ENCODE data around the gene RBBP8NL.

The RBBP8NL gene

GRCh38 chr20:62457098-62457497, 29.8 kb upstream of the RBBP8NL start:
- no peak overlapping the region for H3K4me3 Mint-ChIP-seq
- no peaks in the 10 kb centered on the region for H3K9me3 Mint-ChIP-seq
- H3K27me3 Mint-ChIP-seq: peaks cover 6 to 75% of the 10 kb centered on the region in 2 donors
- H3K4me1 Mint-ChIP-seq (ENCODE audit: low read depth in 2 of 2): no peaks in the 10 kb centered on the region
- H3K27ac Mint-ChIP-seq: no peak overlapping the region
- ATAC-seq (replicated peaks): no peak
- H3K36me3 Mint-ChIP-seq (ENCODE audit: insufficient read depth): peaks cover 3% of the 10 kb centered on the region
- no peak for DNase-seq

- Mint-ChIP-seq H3K27ac (no peak overlapping the region), H3K36me3 (ENCODE audit: insufficient read depth) (peaks cover 3% of the 10 kb centered on the region), H3K4me1 (ENCODE audit: low read depth in 2 of 2) (no peaks in the 10 kb centered on the region), H3K4me3 (no peak overlapping the region), H3K9me3 (no peaks in the 10 kb centered on the region), H3K27me3 (peaks cover 6 to 77% of the 10 kb centered on the region in 2 donors)
- ATAC-seq (replicated peaks) (no peak), DNase-seq (no peak)
Observed at GRCh38 chr20:62455929-62456328, 28.6 kb upstream of the RBBP8NL start.

DNA sequence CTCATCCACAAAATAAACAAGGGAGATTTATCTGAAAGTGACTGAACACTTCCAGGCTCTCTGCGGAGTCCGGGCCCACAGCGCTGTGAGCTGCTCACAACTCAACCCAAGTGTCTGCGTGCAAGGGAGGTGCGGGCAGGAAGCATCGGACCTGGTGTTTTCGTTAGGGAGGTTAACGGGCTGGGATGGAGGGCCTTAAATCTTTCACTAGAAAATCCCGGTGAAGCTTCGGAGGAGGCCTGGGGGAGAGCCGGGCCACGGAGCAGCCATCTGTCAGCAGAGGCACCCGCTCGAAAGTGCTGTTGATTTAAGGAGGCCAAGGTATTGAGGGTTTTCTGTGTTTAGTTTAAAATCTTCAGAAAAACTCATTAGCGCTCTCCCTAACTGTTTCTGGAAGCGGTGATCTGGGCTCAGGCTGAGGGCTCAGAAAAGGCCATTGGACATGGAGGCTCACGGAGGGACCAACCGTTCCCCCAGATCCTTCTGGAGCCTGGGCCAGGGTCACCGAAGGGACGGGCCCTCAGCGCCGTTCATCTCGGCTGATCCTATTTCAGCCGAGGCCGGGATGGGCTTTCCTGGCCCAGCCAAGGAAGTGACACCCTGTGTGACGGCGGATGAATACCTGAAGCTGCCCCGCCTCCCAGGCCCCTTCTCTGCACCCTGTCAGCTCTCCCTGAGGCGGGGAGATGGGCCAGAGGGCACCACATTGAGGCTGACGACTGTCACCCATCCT, 27.7 kb upstream of the RBBP8NL start:
- Mint-ChIP-seq H3K27ac (no peak overlapping the region), H3K4me1 (ENCODE audit: low read depth in 2 of 2) (no peaks in the 10 kb centered on the region), H3K27me3 (peaks cover 6 to 81% of the 10 kb centered on the region in 2 donors), H3K4me3 (no peak overlapping the region), H3K36me3 (ENCODE audit: insufficient read depth) (peaks cover 3% of the 10 kb centered on the region), H3K9me3 (no peaks in the 10 kb centered on the region)
- DNase-seq (no peak), ATAC-seq (replicated peaks) (no peak)

DNA sequence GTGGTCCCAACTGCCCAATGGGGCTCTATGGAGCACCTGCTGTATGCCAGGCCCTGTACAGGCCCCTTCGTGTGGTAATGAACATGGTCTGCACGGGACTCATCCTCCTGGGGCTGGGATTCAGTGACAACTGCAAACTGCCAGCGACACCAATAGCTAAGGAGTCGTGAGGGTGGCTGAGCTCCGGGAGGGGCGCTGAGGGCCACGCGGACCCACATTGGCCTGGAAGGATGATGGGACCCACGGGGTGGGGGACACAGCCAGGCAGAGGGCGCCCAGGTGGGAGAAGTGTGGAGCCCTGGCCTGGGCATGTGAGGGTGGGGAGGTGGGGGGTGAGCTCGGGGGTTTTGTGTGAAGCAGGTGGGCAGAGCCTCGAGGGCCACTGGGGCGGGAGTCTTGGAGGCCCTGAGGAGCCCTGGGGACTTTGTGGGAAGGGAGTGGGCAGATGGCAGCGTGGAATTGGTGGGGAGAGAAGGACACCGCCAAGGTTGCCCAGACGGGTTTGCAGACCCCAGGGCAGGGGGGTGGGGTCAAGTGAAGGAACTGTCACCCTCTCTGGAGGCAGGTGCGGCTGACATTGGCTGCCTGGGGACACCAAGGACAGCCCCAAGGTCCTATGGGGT, 26.0 kb upstream of the RBBP8NL start:
- Mint-ChIP-seq H3K9me3 (no peaks in the 10 kb centered on the region), H3K36me3 (ENCODE audit: insufficient read depth) (peaks cover 3% of the 10 kb centered on the region), H3K4me3 (no peak overlapping the region), H3K27ac (no peak overlapping the region), H3K27me3 (peaks cover 6 to 82% of the 10 kb centered on the region in 2 donors), H3K4me1 (ENCODE audit: low read depth in 2 of 2) (no peaks in the 10 kb centered on the region)
- DNase-seq (no peak), ATAC-seq (replicated peaks) (no peak)

DNA sequence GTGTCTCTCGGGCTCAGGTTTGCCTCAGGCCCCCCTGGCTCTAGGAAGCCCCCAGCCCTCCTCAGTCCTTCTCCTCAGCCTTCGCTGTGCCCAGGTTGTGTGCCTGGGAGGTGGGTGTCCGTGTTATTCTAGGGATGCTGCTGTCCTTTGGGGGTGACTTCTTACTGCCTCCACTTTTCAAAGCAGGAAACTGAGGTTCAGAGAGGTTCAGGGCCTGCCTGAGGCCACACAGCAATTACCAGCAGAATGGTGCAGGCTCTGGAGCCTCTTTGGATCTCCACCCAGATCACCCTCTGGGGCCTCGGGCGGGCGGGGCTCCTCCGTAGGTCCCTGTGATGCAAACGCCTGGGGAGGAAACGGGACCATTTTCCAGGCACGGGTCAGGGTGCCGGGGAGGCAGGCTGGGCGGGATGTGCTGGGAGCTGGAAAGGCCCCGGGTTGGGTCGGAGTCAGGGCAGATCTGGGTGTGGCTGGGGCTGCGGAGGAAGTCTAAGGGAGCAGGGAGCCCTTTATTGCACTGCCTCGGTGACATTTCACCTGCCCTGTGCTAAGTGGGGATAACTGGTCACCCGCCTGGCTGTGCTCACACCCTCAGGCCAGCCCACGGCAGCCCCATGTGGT, 25.2 kb upstream of the RBBP8NL start:
- peaks cover 3% of the 10 kb centered on the region for H3K36me3 Mint-ChIP-seq (ENCODE audit: insufficient read depth)
- no peaks in the 10 kb centered on the region for H3K4me1 Mint-ChIP-seq (ENCODE audit: low read depth in 2 of 2)
- no peak overlapping the region for H3K4me3 Mint-ChIP-seq
- ATAC-seq (replicated peaks) (no peak), DNase-seq (no peak)
- peaks cover 10 to 82% of the 10 kb centered on the region in 2 donors for H3K27me3 Mint-ChIP-seq
- no peaks in the 10 kb centered on the region for H3K9me3 Mint-ChIP-seq
- H3K27ac Mint-ChIP-seq: no peak overlapping the region

- no peak for ATAC-seq (replicated peaks)
- Mint-ChIP-seq H3K9me3 (no peaks in the 10 kb centered on the region), H3K4me3 (no peak overlapping the region), H3K4me1 (ENCODE audit: low read depth in 2 of 2) (no peaks in the 10 kb centered on the region), H3K36me3 (ENCODE audit: insufficient read depth) (peaks cover 3% of the 10 kb centered on the region), H3K27ac (no peak overlapping the region), H3K27me3 (peaks cover 8 to 82% of the 10 kb centered on the region in 2 donors)
- no peak for DNase-seq
Observed at GRCh38 chr20:62451970-62452369, 24.6 kb upstream of the RBBP8NL start.

DNA sequence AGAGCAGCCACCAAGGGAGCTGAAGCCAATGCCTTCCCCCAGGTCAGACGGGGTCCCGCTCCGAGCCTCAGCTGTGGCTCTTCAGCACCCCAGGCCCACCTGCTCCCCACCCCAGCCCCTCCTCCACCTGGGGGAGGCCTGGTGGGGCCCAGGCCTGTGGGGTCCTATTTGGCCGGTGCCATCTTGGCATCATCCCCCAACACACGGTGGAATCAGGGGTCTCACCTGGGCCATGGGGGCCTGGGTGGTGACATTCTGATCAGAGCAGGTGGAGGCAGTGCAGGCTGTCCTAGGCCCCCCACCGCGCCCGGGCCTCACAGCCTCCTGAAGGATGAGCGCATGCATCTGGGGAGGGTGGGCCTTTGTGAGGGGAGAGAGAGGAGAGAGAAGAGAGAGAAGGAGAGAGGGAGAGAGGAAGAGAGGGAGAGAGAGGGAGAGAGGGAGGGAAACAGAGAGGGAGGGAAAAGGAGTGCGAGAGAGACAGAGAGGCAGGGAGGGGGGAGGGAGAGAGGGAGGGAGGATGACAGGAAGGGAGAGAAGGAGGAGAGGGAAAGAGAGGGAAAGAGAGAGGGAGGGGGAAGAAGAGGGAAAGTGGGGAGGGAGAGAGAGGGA, 23.9 kb upstream of the RBBP8NL start:
- no peaks in the 10 kb centered on the region for H3K4me1 Mint-ChIP-seq (ENCODE audit: low read depth in 2 of 2)
- H3K9me3 Mint-ChIP-seq: no peaks in the 10 kb centered on the region
- peaks cover 12 to 81% of the 10 kb centered on the region in 2 donors for H3K27me3 Mint-ChIP-seq
- H3K4me3 Mint-ChIP-seq: no peak overlapping the region
- ATAC-seq (replicated peaks) (no peak), DNase-seq (no peak)
- H3K36me3 Mint-ChIP-seq (ENCODE audit: insufficient read depth): peaks cover 1% of the 10 kb centered on the region
- H3K27ac Mint-ChIP-seq: no peak overlapping the region

DNA sequence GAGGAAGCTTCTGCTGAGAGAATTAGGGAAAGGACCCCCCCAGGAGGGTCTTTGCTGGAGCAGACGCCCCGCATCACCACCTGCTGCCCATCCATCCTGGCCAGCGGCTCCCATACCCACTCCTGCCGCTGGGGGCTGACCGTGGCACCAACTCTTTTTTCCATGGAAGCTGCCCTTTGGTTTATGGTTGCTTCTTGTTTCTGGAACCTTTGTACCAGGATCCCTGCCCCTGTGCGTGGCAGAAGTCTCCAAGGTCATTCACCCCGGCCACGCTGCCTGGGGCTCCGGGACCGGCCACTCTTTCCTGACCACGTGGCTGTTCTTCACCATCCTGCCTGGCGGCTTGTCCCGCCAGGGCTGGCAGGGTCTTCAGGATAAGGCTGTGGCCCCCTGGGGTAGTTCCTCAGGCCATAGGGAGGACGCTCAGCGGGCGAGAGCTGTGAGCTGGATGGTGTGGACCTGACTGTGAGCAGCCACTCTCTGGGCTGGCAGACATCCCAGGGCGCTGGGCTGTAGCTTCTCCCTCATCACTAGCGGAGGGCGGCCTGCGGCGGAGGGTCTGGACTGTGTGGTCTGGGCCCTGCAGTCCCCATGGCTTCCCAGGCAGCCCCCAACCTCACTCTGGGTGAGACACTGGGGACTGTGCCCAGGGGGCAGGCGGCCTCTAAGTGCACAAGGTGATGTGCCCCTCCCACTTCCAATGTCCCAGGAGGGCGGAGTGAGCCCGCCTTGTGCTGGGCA, 22.8 kb upstream of the RBBP8NL start:
- DNase-seq (no peak), ATAC-seq (replicated peaks) (no peak)
- no peaks in the 10 kb centered on the region for H3K4me1 Mint-ChIP-seq (ENCODE audit: low read depth in 2 of 2)
- H3K4me3 Mint-ChIP-seq: no peak overlapping the region
- peaks cover 12 to 75% of the 10 kb centered on the region in 2 donors for H3K27me3 Mint-ChIP-seq
- no peaks in the 10 kb centered on the region for H3K36me3 Mint-ChIP-seq (ENCODE audit: insufficient read depth)
- no peaks in the 10 kb centered on the region for H3K9me3 Mint-ChIP-seq
- H3K27ac Mint-ChIP-seq: no peak overlapping the region

DNA sequence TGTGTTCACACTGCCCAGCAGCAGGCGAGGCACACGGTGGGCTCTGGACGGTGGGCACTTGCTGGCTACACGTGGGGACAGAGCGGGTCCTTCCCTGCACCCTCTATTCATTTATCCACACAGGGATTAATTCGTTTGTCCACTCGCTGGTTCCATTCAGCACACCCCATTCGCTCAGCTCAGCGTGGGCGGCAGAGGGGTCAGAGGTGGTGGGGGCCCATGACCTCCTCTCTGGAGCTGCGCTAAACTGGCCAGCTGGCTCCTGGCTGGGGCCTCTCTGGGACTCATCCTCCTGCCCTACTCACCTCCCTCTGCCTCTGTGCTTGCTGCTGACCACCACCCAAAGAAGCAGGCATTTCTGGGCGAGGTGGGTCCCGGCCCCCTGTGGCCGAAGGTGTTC, 21.4 kb upstream of the RBBP8NL start:
- H3K4me3 Mint-ChIP-seq: no peak overlapping the region
- no peak for DNase-seq
- H3K9me3 Mint-ChIP-seq: no peaks in the 10 kb centered on the region
- no peak overlapping the region for H3K27ac Mint-ChIP-seq
- H3K4me1 Mint-ChIP-seq (ENCODE audit: low read depth in 2 of 2): no peaks in the 10 kb centered on the region
- no peaks in the 10 kb centered on the region for H3K36me3 Mint-ChIP-seq (ENCODE audit: insufficient read depth)
- H3K27me3 Mint-ChIP-seq: peaks cover 12 to 79% of the 10 kb centered on the region in 2 donors
- no peak for ATAC-seq (replicated peaks)

GRCh38 chr20:62448038-62448437, 20.7 kb upstream of the RBBP8NL start:
- Mint-ChIP-seq H3K4me1 (ENCODE audit: low read depth in 2 of 2) (no peaks in the 10 kb centered on the region), H3K27ac (no peak overlapping the region)
- ATAC-seq (replicated peaks): no peak

DNA sequence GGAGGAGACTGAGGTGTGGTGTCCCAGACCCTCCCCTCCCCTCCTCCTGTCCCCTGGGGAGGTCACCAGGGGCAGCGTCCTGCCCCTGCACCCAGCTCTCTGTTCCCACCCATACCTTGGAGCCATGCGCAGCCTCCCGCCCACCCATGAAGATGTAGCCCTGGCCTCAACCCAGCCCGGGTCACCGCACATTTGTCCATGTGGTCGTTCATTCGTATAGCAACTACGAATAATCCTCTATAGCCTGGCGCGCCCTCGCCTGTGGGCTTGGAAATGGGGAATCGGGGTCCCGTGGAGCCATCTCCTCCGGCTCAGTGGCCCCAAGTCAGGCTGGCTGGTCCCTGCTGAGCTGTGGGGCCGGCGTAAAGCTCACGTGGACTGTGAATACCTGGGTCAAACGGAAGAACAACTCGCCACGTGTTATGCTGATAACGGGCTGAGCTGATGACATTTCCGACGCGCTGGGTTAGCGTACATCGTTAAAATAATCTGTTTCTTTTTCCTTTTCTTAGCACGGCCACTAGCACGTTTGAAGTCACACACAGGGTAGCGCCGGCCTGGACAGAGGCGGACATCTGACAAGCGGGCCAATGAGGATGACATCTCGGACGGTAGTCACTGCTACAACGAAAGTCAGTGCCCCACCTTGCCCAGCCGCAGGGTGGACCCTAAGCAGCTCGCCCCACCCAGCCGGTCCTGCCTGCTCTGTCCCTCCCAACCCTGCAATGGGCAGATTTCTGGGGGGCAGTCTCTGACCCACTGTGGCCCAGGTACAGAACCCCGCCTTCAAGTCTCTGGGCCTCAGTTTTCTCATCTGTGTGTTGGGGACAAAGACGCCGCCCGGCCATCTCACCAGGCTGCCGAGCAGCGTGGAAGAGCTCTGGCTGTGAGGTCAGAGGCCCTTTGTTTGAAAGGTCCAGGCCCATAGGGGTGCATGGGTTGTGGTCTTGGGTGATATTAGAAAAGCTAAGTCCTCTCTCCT, 19.8 kb upstream of the RBBP8NL start:
- Mint-ChIP-seq H3K4me1 (ENCODE audit: low read depth in 2 of 2) (no peaks in the 10 kb centered on the region), H3K9me3 (no peaks in the 10 kb centered on the region), H3K27ac (no peak overlapping the region), H3K4me3 (no peak overlapping the region), H3K36me3 (ENCODE audit: insufficient read depth) (no peaks in the 10 kb centered on the region), H3K27me3 (peaks cover 24 to 79% of the 10 kb centered on the region in 2 donors)
- ATAC-seq (replicated peaks): no peak
- DNase-seq: no peak

More at GRCh38 chr20:62448038-62448437, 20.7 kb upstream of the RBBP8NL start:
- DNase-seq: no peak
- no peaks in the 10 kb centered on the region for H3K36me3 Mint-ChIP-seq (ENCODE audit: insufficient read depth)
- H3K27me3 Mint-ChIP-seq: peaks cover 16 to 79% of the 10 kb centered on the region in 2 donors
- no peak overlapping the region for H3K4me3 Mint-ChIP-seq
- H3K9me3 Mint-ChIP-seq: no peaks in the 10 kb centered on the region

DNA sequence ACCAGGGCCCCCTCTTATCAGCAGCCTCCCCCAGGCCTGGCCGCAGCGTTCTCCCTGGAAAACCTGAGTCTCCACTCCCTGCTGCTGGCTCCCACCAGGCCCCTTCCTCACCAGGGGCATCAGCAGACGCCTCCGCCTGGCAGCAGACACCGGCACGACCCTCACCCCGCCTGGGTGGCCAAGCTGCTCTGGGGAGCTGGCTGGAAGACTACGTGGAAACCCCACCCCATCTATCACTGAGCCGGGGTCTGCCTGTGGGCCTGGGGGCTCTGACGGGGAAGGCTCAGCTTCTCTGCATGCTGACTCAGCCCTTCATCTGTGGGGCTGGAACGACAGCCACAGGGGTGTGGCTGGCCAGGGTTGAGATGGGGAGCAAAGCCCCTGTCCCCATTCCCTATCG, 19.1 kb upstream of the RBBP8NL start:
- no peak overlapping the region for H3K27ac Mint-ChIP-seq
- ATAC-seq (replicated peaks): no peak
- H3K4me3 Mint-ChIP-seq: no peak overlapping the region
- H3K9me3 Mint-ChIP-seq: no peaks in the 10 kb centered on the region
- DNase-seq: no peak
- H3K4me1 Mint-ChIP-seq (ENCODE audit: low read depth in 2 of 2): no peaks in the 10 kb centered on the region
- peaks cover 24 to 83% of the 10 kb centered on the region in 2 donors for H3K27me3 Mint-ChIP-seq
- H3K36me3 Mint-ChIP-seq (ENCODE audit: insufficient read depth): no peaks in the 10 kb centered on the region

Data from effector memory CD8-positive, alpha-beta T cell (primary cell).